Stimulated activated CD8-positive, alpha-beta memory T cell treated with anti-CD3 and anti-CD28 coated beads, Interleukin-2, amount 100 ng/mL, for 1 hour (primary cell): ENCODE results near the gene LRRC28.
"Not testable (repeated sequence)": the region's sequence is repeated elsewhere in the genome, so short reads cannot be mapped to it uniquely, and the experiment has no call there.

Source experiments
- DNase-seq, 2 donors: peaks; one replicate each; pipeline ENCODE4 v3.0.0-alpha.2; 2020; ENCODE audit warnings: low read depth in 2 of 2

Gene LRRC28

GRCh38 chr15:99250857-99251841, at the start of gene LRRC28:
LRRC28 (plus strand) TSS chr15:99251481; CDS start chr15:99255958, 4,477 bp downstream.
- peak; percentile 84 to 85 for DNase-seq

GRCh38 chr15:99202176-99202552, 49.1 kb upstream of the LRRC28 start:
- DNase-seq: no peak

- DNase-seq: no peak
Observed at GRCh38 chr15:99207672-99208071, 43.6 kb upstream of the LRRC28 start.

GRCh38 chr15:99209326-99209725, 42.0 kb upstream of the LRRC28 start:
- no peak for DNase-seq

- DNase-seq: no peak
Observed at GRCh38 chr15:99210334-99210733, 40.9 kb upstream of the LRRC28 start.

- no peak for DNase-seq
Observed at GRCh38 chr15:99211926-99212325, 39.4 kb upstream of the LRRC28 start.

- no peak for DNase-seq
Observed at GRCh38 chr15:99212406-99212805, 38.9 kb upstream of the LRRC28 start.

GRCh38 chr15:99213187-99213811, 38.0 kb upstream of the LRRC28 start:
- peak; percentile 7 to 33 for DNase-seq

- no peak for DNase-seq
Observed at GRCh38 chr15:99224372-99225214, 26.7 kb upstream of the LRRC28 start.

- DNase-seq: no peak
Observed at GRCh38 chr15:99226802-99227201, 24.5 kb upstream of the LRRC28 start.

GRCh38 chr15:99228120-99228770, 23.0 kb upstream of the LRRC28 start:
- DNase-seq: no peak

- DNase-seq: no peak
Observed at GRCh38 chr15:99230867-99231266, 20.4 kb upstream of the LRRC28 start.

- no peak for DNase-seq
Observed at GRCh38 chr15:99232740-99233139, 18.5 kb upstream of the LRRC28 start.

GRCh38 chr15:99234160-99234559, 17.1 kb upstream of the LRRC28 start:
- DNase-seq: not testable (repeated sequence)

- no peak for DNase-seq
Observed at GRCh38 chr15:99238849-99239248, 12.4 kb upstream of the LRRC28 start.

GRCh38 chr15:99239545-99240198, 11.6 kb upstream of the LRRC28 start:
- DNase-seq: no peak

- DNase-seq: no peak
Observed at GRCh38 chr15:99241752-99242151, 9.5 kb upstream of the LRRC28 start.

- DNase-seq: no peak
Observed at GRCh38 chr15:99244306-99244705, 7.0 kb upstream of the LRRC28 start.

GRCh38 chr15:99247062-99247461, 4.2 kb upstream of the LRRC28 start:
- no peak for DNase-seq

- DNase-seq: no peak
Observed at GRCh38 chr15:99248000-99248715, 3.1 kb upstream of the LRRC28 start.
